GM18502 (cell line): Measurements from ENCODE around the gene SPDYE4.

ENCODE experiments used
- ATAC-seq: cut with Tn5 transposase; IDR thresholded peaks from one replicate; pipeline ENCODE4 v1.9.1; 2021; ENCODE audit warnings: mild to moderate bottlenecking; ENCODE audit not compliant: unreplicated experiment, poor library complexity

Gene SPDYE4

DNA sequence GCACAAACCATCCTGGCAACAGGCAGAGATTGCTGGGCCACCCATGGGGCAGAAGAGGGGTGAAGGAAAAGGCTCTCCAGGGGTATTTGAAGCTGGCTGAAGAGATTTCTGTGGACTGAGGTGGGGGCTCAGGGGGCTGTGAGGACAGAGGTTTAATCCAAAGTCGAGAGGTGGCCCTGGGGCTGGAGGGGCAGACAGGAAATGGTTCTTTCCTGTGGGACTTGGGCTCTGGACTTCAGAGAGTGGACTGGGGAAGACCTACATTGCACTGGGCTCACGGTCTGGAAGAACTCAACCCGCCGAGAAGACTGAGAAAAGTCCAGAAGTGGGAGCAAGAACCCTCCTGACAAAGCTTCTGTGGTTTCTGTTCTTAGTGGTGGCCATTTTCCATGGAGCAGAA, 16.6 kb downstream of the SPDYE4 start:
- no peak for ATAC-seq

DNA sequence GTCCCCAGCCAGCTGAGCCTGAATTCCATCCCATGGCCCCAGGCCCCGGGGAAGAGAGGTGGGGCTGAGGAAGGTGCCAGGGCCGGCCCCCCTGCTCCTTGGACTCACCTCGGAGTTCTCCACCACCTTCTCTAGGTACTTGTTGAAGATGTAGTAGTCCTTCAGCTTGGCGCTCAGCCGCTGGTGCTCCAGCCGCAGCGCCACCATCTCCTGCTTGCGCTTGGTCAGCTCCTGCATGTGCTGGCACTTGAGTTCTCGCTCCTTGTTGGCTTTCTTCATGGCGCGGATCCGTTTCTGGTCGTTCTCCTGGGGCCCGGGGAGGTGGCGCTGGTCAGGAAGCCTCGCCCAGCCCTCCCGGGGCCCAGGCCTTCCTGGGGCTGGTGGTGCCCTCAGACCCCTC, 17.0 kb downstream of the SPDYE4 start:
- ATAC-seq: no peak

DNA sequence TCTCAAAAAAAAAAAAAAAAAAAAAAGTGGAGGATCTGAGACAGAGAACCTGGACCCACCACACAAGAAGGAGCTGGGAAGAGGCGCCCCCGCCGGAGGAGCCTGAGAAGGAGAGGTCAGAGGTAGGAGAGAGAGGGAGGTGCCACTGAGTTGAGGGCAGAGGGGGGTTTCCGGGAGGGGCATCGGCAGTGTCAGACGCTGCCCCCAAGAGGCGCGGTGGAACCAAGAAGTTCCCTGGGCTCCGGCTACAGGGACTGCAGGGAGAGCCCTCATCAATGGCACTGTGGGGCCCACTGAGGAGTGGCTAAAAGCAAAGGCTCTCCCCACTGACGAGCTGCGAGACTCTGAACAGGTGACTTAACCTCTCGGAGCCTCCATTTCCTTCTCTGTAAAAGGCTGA, 17.9 kb downstream of the SPDYE4 start:
- ATAC-seq: no peak

DNA sequence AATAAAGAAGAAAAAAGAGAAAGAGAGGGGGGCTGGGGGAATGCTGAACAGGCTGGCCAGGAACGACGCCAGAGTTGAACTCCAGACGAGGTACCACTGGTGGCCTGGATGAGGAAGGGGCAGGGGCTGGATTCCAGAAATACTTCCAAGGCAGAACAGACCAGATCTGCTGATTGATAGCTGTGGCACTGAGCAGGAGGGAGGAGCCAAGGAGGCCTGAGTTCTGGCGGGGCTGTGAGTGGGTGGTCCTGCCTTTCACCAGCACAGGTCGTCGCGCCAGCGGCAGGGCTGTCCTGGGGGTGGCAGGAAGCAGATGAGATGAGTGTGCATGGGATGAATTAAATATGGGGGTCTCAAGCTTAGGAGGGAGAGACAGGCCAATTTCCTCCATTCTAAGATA, 19.2 kb downstream of the SPDYE4 start:
- ATAC-seq: no peak

DNA sequence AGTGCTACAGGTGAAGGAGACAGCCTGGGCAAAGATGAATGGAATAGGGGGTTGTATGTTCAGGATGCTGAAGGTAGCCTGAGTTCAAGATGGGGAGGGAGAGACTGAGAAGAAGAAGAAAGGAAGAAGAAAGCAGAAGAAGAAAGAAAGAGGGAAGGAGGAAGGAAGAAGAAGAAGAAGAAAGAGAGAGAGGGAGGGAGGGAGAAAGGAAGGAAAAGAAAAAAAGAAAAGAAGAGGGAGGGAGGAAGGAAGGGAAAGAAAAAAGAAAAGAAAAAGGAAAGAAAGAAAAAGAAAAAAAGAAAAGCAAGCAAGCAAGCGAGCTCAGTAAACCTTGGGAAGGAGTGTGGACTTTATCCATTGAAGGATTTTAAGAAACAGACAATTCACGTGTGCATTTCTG, 21.6 kb downstream of the SPDYE4 start:
- no peak for ATAC-seq

DNA sequence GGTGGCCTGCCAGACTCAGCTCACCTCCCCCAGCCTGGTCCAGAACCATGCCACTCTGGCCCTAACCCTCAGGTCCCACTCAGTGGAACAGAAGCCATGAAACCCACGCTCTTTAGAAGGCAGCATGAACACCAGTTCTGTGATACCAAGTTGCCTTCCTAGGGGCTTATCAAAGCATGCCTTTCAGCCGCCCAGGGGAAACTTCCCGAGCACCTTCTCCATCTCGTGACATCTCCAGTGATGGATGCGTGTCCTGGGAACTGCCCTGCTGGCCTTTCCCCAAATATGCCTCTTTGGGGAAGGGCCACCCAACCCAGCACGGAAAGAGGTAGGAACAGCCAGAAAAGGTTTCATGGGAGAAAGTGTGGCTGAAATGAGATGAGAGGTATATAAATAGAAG, 22.0 kb downstream of the SPDYE4 start:
- no peak for ATAC-seq

DNA sequence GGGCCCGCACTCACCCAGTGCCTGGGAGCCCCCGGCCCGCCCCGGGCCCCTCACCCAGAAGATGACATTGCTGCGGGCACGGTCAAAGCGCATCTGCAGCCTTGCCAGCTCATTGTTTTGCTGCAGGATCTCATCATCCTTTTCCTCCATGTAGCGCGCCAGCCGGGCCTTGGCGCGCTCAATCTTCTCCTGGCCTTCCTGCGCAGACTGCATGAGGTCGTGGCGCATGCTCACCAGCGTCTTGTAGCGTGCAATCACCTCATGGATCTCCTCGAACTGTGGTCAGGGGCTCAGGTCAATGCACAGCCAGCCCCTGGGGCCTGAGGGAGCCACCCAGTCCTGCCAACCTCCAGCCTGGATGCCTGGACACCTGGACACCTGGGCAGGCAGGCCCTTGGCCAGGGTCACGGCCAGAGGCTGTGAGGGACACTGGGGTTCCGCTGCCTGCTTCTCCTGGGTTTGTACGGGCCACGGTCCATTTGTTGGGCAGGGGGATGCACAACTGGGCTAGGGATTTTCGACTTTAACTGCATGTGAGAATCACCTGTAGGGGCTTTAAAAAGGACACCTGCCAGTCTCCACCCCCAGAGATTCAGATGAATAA, 22.9 kb downstream of the SPDYE4 start:
- ATAC-seq: no peak

DNA sequence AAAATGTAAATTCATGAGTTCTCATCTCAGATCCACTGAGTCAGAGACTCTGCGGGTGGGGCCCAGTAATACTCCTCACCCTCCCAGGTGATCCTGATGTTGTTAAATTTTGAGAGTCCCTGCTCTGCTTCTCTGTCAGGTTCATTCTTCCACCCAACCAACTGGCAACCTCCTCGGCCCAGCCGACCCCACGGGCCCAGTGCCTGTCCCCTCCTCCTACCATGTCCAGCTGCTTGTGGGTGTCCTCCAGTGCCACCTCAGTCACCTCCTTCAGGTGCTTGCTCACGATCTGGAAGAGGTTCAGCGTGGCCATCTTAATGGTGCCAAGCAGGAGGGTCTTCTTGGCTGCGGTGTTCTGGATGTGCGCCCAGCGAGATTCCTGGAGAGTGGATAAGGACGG, 23.5 kb downstream of the SPDYE4 start:
- no peak for ATAC-seq

DNA sequence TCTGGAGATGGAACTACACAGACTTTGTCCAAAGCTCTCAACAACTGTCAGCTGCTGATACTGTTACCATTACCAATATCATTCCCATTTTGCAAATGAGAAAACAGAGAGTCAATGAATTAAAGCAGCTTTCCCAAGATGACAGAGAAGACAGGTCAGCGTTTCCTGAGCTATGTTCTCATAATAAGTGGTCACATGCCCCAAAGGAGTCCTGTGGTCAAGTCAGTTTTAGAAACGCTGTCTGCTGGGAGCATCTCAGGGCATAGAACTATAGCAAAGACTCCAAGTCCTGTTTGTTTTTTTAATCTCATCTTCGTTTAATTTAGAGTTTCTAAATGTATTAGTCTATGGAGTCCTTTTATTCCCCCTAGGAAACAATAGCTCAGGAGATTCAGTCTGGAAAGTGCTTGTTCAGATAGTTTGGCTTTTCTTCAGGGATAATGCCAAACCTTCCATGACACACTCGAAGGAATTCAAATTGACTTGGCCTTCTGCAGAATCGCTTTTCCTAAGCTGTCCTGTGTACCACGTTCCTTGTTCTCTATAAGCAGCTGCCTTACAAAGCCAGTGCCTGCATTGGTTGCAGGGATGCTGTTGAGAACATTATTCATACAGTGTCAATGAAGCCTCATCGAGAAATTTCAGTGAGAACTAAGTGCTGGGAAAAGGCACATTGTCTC, 25.8 kb downstream of the SPDYE4 start:
- no peak for ATAC-seq

DNA sequence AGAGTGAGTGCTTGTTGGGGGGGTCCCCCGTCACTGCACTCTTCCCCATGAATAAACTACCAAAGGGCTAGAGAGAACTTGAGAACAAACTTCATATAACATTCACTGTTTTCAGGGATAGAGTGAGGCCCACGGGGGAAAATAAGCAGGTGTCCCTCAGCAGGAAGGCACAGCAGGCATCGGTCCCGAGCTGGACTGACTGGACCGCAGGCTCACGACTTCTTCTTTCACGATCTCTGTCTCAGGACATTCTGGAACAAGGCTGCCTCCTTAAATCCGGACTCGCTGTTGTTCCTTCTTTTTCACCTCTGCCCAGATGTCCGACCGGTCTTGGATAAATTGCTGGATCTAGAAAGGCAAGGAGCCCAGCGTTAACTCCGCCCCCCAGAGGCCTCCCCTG, 28.5 kb downstream of the SPDYE4 start:
- ATAC-seq: no peak

DNA sequence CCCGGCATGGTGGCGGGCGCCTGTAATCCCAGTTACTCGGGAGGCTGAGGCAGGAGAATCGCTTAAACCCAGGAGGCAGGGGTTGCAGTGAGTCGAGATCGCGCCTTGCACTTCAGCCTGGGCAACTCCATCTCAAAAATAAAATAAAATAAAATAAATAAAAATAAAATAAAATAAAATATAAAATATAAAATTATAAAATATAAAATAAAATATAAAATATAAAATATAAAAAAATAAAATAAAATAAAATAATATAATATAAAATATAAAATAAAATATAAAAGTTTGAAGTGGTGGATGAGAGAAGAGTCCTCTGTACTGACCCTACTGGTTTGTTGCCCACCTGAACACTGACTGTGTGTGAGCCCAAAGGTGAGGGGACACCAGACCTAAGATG, 28.9 kb downstream of the SPDYE4 start:
- no peak for ATAC-seq

DNA sequence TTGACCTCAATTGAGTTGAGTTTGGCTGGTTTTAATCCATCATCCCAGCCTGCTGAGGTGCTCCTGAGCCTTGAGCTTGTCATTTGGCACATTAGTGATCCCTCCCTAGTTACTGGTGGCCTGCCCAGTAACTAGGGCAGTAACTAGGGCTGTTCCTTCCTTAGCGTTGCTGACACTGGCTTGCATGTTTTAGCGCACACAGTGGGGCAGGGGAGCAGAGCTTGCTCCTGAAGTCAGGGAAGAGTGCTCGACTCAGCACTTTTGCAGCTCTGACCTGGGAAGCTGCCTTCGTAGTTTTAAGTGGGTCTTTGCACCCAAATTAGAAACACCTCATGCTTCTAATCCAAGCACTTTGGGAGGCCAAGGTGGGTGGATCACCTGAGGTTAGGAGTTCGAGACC, 29.4 kb downstream of the SPDYE4 start:
- ATAC-seq: no peak

DNA sequence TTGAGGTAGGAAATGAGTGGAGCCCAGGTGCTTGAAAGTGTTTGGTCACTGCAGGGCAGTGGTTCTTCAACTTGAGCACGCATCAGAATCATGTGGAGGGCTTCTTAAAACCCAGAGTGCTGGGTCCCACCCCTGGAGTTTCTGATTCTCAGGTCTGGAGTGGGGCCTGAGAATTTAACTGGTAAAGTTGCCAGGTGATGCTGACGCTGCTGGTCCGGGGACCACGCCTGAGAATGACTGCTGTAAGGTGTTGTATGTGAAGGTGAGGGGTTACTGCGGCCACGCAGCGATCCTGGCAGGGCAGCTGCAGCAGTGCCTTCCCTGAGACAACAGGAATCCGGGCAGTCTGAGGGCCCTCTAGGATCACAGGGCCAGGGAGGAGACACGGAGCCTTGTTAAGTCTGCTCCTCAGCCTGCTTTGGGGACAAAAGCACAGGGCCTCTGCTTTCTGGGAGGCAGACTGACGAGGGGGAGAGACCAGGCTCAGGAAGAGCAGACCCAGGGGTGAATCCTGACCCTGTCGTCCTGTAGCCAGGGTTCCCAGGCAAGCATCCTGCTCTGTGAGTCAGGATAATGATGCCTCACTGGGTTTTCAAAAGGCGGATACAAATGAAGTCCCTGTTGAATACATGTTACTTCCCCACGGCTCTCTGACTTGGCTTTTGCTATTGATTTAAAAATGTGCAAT, 30.0 kb downstream of the SPDYE4 start:
- no peak for ATAC-seq

DNA sequence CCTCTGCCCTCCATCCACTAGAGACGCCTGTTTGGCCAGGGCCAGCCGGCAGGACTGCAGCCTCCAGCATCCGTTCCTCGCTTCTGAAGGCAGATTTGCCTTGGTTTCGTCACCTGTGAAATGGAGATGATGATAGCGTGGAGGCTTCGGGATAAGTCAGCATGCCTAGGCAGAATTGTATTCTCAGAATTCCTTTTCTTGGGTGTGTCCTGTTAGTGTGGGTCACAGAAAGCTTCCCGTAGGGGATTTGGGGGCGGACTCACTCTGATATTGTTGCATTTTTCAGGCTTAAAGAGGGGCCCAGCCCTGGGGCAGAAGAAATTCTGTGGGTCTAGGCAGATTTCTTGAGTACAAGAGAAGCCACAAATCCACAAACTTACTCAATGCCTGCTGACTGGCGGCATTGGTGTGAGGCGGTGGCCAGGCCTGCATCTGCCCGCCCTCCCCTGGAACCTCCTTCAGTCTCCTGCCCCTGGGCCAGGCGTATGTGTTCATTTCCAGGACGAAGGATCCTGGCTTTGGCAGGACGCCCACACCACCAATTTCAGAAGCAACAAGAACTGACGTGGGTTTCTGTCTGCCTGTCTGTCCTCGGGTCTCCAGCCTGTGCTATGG, 31.3 kb downstream of the SPDYE4 start:
- no peak for ATAC-seq

DNA sequence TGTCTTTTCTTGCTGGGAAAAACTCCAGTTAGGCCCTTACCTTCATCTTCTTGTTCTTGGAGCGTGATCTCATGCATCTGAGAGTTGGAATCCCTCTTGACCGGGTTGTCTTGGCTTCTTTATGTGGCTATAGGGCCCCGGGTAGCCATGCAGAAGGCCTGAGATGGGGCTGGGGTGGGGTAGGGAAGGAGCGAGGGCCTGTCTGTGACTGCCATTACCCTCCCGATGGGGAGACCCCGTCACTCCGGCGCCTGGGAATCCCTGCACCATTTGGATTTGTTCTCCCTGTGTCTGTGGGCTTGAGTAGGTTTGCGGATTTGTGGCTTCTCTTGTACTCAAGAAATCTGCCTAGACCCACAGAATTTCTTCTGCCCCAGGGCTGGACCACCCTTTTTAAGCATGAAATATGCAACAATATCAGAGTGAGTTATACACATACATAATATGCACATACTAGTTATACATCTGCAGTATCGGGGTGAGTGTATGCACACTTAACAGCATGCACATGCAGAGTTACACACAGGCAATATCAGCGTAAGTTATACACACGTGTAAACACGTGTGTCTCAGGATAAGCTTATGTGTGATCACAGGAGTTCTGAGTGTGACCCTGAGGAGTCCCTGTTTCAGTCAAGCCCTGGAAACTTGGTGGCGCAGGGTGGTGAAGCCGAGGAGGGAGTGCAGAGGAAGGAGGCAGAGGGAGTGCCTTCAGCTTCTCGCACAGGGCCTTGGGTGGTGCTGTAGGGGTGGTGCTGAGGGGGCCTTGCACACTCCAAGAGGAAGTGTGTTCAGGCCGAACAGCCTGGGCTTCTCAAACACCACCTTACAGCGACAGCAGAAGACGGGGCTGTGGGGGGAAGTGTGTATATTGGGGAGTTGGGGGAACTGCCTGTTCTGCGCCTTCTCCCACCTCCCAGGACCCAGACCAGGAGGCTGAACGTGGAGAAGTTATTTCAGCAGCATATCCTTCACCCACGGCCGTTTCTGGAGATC, 32.2 kb downstream of the SPDYE4 start:
- no peak for ATAC-seq

DNA sequence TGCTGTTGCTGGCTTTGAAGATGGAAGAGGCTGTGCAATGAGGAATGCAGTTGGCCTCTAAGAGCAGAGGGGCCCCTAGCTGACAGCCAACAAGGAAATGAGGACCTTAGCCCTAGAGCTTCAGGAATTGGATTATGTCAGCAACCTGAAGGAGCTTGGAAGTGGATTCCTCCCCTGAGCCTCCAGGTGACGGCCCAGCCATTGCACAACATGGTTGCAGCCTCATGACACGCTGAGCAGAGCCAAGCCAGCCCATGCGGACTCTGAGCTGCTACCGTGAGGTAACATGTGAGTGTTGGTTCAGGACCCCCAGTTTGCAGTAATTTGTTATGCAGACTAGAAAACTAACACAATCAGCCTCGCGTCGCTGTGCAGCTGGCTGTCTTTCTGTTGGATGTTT, 33.9 kb downstream of the SPDYE4 start:
- ATAC-seq: no peak

DNA sequence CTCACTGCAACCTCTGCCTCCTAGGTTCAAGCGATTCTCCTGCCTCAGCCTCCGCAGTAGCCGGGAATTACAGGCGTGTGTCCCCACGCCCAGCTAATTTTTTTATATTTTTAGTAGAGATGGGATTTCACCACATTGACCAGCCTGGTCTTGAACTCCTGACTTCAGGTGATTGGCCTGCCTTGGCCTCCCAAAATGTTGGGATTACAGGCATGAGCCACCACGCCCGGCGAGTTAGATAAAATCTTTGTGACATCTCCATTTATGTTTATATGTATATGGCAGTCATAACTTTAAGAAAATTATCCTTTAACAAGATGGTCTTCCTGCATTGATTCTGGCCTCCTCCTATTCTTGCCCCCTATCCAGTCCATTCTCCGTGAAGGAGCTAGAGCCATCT, 37.8 kb downstream of the SPDYE4 start:
- ATAC-seq: no peak

DNA sequence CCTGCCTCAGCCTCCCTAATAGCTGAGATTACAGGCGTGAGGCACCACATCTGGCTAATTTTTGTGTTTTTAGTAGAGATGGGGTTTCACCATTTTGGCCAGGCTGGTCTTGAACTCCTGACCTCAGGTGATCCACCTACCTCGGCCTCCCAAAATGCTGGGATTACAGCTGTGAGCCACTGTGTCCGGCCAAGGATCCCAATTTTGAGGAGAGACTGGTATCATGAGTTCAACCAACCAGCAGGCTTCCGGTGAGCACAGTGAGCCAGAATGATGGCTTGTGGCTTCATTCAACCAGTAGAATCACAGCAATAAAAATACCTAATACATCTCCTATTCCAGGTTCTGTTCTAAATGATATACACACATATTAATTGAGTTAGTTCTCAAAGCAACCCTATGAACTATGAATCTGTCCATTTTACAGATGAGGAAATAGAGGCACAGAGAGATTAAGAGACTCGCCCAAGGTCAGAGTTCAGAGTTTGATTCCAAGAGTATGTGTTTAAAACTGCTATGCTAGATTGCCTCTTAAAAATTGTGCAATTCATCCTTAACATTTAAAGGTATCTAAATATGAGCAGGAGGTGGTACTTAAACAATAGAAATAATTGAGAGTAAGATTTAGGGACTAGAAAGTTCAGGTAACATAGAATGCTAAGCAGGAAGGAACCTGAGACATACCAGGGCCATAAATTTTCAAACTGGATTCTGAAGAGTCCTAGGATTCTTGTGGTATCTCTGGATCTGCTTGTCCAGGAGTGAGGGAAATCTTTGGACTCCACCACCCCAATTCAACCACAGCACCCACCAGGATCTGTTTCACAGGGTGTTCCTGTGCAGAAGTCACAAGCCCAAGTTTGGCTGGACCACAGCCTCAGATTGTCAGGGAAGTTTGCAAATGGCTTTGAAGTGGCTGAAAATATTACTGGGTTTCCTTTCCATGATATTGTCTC, 38.8 kb downstream of the SPDYE4 start:
- no peak for ATAC-seq

DNA sequence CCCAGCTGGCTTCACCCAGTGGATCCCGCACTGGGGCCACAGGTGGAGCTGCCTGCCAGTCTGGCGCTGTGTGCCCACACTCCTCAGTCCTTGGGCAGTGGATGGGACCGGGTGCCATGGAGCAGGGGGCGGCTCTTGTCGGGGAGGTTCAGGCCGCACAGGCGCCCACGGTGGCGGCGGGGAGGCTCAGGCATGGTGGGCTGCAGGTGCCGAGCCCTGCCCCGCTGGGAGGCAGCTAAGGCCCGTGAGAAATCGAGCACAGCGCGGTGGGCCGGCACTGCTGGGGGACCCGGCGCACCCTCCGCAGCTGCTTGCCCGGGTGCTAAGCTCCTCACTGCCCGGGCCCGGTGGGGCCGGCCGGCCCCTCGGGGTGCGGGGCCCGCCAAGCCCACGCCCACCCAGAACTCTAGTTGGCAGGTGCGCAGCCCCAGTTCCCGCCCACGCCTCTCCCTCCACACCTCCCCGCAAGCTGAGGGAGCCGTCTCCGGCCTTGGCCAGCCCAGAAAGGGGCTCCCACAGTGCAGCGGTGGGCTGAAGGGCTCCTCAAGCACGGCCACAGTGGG, 40.3 kb downstream of the SPDYE4 start:
- ATAC-seq: no peak
